GM12892 (cell line): Measurements from ENCODE around the gene LAMA2.

Experiments
- POLR2A ChIP-seq: IDR thresholded peaks from 2 replicates; pipeline ENCODE4 v1.6.1; 2011; ENCODE audit warnings: low read depth, low read length, control low read depth
- POLR2AphosphoS5 ChIP-seq: IDR thresholded peaks from 2 replicates; pipeline ENCODE4 v1.6.1; 2011; ENCODE audit warnings: low read depth, low read length, control low read depth

DNA sequence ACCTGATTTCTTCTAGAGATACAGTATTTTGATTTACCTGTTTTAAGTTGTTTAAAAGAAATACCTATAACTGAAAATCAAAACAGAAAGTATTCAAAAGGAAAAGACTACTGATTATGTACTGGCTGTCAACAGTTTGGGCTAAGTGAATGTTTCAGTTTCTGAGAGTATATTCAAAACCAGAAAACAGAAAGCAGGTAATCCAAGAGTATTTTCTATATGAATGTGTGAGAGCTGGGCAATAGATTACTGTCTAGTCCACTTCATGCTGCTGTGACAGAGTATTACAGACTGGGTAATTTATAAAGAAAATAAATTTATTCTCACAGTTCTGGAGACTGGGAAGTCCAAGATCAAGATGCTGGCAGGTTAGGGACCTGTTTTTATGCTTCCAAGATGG is 566.0 kb downstream of the LAMA2 start:
- TF ChIP-seq POLR2AphosphoS5 (no peak), POLR2A (no peak)
